ENCODE results near the gene CLEC18B.
"Not testable (repeated sequence)": the region's sequence is repeated elsewhere in the genome, so short reads cannot be mapped to it uniquely, and the experiment has no call there.

CLEC18B gene

DNA sequence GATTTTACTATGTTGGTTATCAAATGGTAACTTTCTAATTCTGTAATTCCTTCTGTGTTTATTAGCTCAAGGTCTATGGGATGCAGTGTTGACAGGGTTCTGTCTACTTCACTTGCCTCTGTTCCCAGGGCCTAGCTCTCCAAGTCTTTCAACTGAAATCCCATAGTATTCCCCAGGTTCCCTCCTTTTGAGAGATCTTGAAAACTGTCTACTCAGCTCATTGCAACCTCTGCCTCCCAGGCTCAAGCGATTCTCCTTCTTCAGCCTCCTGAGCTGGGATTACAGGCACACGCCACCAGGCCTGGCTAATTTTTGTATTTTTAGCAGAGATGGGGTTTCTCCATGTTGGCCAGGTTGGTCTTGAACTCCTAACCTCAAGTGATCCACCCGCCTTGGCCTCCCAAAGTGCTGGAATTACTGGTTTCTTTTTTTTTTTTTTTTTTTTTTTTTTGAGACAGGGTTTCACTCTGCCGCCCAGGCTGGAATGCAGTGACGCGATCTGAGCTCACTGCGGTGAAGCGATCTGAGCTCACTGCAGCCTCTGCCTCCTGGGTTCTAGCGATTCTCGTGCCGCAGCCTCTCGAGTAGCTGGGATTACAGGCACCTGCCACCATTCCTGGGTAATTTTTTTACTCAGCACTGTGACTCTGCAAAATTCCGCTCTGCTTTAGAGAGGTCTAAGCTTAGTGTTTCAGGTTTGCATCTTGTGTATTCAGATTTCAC is 22.5 kb upstream of the CLEC18B start:
- not testable (repeated sequence) for DNase-seq

DNA sequence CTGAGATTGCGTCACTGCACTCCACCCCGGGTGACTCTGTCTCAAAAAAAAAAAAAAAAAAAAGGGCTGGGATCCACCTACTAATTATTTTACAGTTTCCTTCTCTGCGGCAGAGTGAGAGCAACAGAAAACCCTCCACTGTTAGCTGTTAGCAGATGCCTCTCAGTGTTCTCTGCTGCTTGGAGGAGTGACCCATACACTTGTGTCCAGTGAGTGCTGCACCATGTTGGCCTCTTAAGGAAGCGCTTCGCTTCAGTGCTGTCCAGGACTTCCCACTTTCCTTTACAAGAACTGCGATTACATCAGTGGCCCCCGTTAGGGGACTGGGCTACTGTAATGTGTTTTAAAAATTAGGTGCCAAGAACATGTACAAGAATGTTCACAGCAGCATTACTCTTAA is 18.4 kb upstream of the CLEC18B start:
- DNase-seq = no peak

DNA sequence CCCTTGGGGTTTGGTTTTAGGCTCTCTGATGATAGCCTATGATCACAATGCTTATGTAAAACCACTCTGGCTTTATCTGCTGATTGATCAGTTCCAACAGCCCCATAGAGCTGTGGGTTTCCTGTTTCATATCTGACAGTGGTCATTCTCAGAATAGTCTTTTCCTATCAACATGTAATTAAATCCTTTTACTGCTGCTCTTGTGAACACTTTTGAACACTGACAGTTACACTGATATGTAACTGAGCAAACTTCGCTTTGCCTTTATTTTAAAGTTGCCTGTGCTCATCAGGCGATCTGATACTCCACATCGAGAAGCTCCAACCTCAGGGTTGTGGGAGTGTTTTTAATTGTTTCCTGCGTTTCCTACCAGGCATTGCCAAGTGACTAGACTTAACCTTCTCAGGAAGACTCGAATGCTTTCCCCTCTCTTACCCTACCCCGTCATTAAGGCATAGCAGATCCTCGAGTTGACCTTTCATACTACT is 17.3 kb upstream of the CLEC18B start:
- no peak for DNase-seq

DNA sequence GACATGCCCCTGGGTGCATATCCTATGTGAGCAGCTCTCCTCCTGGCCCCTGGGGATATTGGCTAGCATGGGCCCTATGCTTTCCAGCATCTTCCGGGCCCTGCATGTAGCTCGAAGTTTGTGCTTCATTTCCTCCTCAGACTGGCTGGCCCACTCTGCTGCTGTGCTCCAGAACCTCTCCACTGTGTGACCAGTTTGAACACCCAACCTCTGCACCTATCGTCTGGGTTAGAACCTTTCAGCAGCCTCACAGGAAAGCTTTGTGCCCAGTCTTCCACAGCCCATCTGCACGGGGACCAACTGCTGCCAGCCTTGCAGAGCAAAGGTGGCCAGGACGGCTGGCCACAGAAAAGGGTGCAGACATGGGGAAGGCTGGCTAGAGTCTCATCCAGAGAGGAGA is 10.2 kb upstream of the CLEC18B start:
- DNase-seq = no peak

DNA sequence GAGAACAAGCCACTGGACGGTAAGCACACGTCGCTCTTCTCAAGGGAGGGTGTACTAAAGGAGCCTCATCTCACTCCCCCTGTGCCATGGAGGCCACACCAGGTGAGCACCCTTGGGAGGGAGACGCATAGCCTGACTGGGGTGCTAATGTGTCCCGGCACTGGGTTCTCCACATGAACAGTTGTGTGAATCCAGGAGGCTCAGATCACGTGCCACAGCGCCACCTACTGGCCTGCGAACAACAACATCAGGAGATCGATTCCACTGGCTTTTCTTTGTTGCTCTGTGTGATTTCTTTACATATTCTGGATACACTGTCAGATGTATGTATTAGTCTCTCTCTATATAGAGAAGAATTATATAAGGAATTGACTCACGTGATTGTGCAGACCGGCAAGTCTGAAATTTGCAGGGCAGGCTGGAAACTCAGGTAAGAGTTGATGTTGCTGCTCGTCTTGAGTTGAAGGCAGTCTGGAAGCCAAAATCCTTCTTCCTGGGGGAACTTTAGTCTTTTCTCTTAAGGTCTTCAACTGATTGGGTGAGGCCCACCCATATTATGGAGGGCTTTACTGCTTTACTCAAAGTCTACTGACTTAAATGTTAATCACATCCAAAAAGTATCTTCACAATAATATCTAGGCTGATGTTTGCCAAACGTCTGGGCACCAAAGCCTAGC is 8.9 kb upstream of the CLEC18B start:
- DNase-seq = peak; percentile 54

DNA sequence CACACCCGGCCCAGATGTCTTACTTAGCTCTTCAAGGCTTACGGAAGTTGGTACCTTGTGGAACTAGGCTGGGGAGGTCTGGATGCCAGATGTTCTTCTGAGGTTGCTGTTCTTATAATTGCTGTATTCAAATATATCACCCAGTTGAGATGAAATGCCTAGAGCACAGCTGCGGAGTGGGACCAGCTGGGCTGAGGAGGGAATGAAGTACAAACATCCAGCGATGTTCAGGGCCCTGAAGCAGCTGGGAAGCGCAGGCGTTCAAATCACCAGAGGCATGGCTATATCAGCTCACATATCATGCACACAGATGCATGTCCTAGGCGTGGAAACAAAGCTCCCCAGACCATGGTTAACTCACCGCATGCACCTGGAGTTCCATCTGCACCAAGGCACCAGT is 7.2 kb upstream of the CLEC18B start:
- not testable (repeated sequence) for DNase-seq

DNA sequence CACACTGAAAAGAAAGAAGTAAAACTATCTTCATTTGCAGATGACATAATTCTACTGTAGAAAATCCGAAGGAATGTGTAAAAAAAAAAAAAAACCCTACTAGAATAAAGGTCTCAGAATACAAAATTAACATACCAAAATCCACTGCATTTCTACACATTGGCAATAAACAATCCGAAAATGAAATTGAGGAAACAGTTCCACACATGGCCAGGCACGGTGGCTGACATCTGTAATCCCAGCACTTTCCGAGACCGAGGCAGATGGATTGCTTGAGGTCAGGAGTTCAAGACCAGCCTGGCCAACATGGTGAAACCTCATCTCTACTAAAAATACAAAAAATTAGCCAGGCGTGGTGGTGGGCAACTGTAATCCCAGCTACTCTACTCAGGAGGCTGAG is 4.5 kb upstream of the CLEC18B start:
- not testable (repeated sequence) for DNase-seq

DNA sequence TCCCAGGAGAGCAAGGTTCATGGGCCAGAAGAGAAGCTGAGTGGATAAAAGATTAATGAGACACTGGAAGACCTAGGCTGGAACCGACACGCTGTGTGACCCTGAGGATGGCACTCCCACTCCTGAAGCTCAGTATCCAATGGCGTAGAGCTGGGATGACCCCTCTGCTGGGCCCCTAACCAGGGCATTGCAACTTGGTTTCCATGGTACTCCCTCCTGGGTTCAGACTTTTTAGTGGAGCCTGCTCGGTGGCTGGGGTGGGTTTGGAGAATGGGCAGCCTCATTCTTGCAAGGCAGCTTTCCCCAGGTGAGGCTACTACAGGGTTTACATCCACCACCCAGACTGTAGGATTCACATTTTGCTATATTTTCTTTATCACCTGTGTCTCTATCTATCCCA is 2.4 kb upstream of the CLEC18B start:
- not testable (repeated sequence) for DNase-seq

DNA sequence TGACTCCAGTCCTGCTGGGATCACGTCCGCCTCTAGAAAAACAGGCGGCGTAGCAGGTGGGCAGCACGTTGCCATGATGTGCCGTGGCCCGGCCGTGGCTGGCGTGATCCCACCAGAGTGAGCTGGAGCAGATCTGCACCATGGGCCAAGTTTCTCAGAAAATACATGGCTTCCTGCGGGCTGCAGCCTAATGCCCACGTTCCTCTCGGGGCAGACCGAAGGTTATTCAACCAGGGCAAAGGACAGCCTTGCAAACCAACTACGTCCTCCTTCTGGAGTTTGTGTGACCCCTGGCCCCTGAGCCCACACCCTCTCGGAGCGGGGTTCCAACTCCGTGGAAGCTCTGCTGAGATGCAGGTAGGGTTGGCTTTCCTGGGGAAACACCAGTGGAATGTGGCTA is 808 bp upstream of the CLEC18B start:
- not testable (repeated sequence) for DNase-seq

DNA sequence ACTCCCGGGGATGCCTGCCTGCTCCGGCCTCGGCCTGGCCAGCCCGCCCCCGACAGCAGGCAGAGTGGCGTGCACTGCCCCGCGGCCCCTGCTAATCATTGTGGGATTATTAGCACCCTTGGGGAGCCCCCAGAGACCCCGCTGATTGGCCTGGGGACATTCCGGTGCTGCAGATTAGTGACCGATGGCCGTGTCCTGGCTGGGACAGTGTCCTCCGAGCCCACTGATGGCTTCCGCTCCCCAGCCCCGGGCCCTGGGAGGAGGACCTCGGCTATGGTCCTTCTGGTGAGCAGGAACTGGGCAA is 156 bp upstream of the CLEC18B start:
- DNase-seq = not testable (repeated sequence)

DNA sequence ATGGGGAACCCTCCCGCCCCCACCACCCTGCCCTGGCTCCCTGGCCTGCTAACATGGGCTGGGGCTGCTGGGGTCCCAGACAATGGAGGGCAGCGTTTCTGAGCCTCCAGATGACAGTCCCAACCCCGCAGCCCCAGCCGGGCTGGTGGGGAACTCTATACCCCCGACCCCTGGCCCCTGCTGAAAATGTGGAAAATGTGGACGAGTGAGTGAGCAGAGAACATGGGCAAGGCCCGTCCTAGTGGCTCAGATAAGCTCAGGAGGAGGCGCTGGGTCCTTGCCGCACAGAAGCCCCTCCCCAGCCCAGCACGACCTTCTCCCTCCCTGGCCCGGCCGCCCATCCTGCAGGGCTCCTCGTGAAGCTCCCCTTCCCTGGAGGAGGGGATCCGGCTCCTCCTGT is 1.5 kb downstream of the CLEC18B start:
- DNase-seq = not testable (repeated sequence)

DNA sequence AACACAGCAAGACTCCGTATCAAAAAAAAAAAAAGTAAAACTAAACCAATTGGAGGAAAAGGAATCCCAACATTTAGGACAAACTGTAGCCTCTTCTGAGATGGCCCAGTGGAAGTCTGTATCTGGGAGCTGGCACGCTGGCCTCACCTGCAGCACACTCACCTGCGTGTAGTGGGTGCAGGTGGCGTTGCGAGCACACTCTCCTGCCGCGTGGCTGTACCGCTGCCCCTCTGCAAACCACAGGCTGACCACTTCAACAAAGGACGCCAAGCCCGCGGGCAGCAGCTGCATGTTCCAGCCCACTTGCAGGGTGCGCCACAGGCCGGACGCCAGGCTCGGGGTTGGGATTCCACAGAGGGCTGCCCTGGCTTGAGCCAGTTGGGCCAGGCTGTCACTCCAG is 3.4 kb downstream of the CLEC18B start:
- not testable (repeated sequence) for DNase-seq

DNA sequence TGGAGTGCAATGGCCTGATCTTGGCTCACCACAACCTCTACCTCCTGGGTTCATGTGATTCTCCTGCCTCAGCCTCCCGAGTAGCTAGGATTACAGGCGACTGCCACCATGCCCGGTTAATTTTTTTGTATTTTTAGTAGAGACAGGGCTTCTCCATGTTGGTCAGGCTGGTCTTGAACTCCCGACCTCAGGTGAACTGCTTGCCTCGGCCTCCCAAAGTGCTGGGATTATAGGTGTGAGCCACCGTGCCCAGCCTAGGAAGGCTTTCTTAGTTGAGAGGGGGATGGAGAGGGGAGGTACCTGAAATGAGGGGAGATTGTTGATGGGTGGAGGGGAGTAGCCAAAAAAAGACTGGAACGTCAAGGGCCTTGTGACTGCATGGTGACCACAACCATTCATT is 7.4 kb downstream of the CLEC18B start:
- not testable (repeated sequence) for DNase-seq

DNA sequence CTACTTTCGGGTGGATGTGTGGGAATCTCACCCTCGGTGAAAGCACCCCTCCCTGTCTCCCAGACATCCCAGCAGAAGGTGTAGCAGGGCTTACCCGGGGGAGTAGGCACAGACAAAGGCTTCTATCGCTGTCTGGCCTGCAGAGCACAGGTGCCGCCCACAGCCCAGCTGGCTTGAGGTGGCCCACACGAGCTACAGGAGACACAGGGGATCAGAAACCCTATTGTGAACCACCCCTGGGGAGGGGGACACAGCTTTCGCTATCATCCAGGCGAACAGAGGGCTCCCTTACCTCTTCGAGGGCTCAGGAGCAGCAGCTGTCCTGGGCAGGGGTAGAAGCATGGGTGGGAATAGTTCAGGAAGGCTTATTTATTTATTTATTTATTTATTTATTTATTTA is 7.8 kb downstream of the CLEC18B start:
- DNase-seq = not testable (repeated sequence)

DNA sequence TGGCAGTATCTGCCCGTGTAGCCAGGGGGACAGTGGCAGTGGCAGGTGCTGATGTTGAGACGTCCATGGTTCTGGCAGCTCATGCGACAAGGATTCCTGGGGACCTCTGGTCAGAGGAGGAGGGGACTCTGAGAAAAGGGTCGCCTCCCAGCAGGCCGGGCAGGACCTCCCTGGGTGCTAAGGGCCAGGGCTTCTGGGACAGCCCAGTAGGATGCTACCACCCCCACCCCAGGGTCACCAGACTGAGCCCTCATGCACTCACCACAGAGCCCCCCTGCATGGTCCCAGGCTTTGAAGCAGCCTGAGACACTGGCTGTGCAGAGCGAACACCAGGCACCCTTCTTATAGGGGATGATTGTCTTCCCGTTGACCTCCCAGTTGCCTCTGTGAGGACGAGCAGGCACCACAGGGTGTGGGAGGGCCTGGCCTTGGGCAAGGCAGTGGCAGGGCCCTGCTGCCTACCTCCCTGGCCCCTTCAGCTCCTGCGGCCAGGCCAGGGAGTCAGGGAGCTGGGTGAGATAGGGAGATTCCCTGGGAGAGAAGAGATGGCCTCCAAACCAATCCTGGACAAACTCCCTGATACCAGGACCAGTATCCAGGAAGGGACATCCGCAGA is 8.4 kb downstream of the CLEC18B start:
- not testable (repeated sequence) for DNase-seq

DNA sequence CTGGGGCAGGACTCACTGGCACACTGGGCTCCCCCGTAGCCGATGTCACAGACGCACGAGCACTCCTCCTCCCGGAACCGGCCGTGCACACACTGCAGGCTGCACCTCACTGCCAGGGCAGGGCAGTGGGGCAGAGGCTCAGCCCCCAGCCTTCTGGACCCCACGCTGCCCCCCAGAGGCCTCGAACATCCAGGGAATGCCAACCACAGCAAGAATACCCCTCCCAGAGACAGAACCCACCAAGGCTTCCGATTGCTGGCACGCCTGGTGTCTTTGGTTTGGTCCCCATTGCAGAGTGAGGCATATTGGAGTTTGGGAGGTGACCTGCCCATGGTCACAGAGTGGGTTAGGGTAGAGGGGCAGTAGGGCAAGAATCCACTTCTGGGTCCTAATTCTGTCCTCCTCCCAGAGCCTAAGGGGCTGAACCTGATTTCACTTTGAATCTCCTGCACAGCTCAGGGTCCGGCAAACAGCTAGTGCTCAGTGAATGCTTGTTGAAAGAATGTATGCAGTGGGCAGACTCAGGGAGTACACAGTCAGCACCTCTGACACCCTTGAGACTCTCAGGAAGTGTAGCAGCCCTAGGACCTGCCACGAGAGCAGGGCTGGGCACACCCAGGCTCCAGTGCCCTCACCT is 9.0 kb downstream of the CLEC18B start:
- not testable (repeated sequence) for DNase-seq

DNA sequence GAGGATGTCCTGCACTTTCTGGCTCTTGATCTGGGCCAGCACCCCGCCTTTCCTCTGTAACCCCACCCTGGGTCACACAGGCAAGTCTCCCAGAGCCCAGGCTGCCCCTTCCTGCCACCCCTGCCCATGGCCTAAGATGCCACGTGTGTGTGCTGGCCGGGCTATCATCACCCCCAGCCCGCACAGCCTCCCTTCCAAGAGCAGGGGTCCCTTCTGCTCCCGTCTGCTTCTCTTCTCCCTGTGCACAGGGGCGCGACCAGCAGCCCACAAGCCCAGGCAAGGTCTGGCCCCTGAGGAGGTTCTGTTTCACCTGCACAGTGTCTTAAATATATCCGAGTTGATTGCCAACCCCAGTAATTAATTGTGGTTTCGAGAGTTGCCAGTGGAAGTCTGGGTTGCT is 10.3 kb downstream of the CLEC18B start:
- DNase-seq = not testable (repeated sequence)

DNA sequence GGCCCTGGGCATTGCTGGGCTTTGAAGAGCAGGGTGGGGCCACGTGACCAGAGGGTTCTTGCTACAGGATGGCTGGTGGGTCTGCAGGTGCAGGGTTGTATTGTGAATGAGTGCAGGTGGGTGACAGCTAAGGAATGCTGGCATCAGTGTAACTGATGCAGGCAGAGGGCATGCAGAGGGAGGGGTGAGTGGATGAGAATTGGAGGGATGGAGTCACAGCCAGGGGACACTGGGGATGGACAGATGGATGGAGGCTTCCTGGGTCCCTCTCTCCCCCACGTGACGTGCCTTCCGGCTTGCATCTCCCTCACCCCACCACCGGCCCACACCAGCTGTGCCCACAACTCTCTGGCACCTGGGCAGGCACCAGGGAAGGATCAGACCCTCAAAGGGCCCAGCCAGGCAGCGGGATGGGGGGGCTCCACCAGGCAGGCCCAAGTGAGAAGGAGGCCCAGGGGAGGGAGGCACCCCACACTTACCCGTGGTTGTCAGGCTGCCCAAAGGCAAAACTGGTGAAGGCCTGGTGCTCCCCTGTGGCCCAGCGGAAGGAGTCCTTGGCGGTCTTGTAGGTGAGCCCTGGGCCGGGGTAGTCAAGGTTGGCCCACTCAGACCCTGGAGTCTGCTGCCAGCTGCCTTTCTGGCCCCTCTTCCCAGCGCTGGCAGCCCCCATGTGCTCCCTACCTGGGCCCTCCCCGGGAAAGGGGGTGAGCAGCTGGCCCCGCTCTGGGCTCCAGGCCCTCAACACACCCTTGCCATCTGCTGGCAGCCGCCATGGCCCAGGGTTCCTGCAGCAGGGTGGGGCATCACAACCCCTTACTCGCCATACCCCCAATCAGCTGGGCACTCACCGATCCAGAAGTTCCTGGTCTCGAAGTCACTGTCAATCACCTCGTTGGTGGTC is 11.0 kb downstream of the CLEC18B start:
- not testable (repeated sequence) for DNase-seq

DNA sequence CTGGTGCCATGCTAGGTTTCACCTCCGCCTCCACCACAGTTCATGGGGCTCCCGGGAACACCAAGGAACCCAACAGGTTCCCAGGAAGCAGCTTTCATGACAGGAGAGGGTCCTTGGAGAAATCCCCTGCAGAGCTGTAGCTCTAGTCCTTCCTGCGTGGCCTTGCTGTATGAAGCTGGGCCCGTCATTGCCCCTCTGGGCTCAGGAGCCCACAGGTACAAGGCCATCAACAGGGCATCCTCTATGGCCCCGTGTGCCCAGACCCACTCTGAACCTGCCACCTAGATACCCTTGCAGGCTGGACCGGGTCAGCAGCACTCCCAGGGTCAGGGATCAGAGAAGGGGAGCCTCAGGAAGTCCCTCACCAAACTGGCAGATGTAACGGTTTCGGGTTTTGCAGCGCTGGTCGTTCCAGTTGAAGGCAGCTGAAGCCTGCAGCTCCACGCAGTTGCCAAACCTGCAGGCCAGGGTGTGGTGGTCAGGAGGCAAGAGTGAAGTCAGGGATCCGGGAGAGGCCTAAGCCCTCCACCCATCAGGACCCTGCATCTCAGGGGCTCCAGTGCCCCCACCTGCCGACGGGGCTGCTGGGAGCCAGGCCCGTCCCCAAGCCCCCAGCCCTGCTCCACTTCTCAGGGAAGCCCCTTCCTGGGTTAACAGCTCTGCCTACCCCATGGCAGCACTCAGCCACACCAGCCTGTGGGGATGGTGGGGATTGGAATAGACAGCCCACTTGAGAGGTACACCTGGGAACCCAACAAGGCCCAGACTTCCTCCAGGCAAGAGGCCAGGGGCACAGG is 11.9 kb downstream of the CLEC18B start:
- not testable (repeated sequence) for DNase-seq

DNA sequence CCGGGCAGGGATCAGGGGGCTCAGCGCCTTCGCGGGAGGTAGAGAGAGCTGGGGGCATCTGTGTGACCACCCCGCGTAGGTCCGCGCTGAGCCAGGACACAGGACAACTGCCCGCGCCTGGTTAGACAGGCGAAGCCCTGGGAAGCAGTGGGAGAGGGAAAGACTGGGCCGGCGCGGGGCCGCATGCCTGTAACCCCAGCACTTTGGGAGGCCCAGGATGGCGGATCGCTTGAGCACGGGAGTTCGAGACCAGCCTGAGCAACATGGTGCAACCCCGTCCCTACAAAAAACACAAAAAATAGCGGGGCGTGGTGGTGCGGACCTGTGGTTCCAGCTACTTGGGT is 13.9 kb downstream of the CLEC18B start:
- DNase-seq = not testable (repeated sequence)

DNA sequence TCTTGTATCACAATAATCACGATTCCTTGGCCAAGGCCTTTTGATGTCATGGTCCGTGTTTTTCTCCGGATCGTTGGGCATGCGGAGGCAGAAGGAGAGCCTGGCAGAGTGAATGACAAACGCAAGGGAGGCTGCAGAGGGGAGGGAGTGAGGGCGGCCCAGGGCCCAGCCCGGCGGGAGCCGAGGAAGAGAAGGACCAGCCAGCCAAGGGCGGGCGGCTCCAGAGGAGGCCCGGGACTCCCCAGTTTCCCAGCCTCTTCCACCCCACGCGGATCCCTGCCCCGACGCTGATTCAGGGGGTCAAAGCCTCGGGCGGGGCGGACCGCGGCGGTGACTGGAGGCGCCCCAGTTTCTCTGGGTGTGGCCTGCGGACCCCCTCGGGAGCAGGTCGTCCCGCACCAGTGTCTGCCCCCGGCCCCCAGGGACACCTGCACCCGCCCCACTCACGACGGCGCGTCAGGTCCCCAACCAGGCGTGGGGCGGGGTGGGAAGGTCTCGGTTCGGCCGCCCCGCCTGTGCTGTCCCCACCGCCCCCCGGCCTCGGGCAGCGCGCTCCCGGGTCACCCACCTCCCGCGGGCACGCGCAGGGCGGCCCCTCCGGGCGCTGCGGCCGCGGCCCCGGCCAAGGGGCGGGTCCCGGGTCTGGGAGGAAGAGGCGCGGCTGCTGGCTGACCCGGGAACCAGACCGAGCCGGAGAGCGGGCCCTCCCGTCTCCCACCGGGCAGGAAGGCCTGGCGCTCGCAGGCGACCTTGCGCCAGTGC is 14.5 kb downstream of the CLEC18B start:
- not testable (repeated sequence) for DNase-seq

Measured in CD4-positive, alpha-beta T cell treated with Interleukin-17A for 4 hours (primary cell).